Smooth muscle cell (in vitro differentiated cells): ENCODE results near the gene TPPP3. TPM values are rescaled to one million over a fixed set of nuclear protein-coding genes. Genes with fewer than 3 reads are reported as not detected.

ENCODE experiments used
- DNase-seq: peaks from one replicate; lab custom pipeline; 2025; ENCODE audit not compliant: unreplicated experiment; lab: John Stamatoyannopoulos, UW
- H2AFZ ChIP-seq: fragments of 200-600 bp; sonication (generic); 2 replicates; pipeline ENCODE4 v1.6.0; 2016; ENCODE audit warnings: antibody characterized with exemption, low read depth, mild to moderate bottlenecking
- H3F3A ChIP-seq: fragments of 200-600 bp; sonication (generic); 2 replicates; pipeline ENCODE4 v1.6.0; 2017; ENCODE audit warnings: antibody characterized with exemption, low read depth
- H3K27ac ChIP-seq: fragments of 200-600 bp; sonication (generic); 2 replicates; pipeline ENCODE4 v1.5.1; 2016; ENCODE audit warnings: low read depth, mild to moderate bottlenecking
- H3K27me3 ChIP-seq: fragments of 200-600 bp; sonication (generic); 2 replicates; pipeline ENCODE4 v1.6.1; 2016; ENCODE audit warnings: low read depth, mild to moderate bottlenecking
- H3K36me3 ChIP-seq: fragments of 200-600 bp; sonication (generic); 2 replicates; pipeline ENCODE4 v1.5.1; 2016; ENCODE audit warnings: low read depth
- H3K4me1 ChIP-seq: fragments of 200-600 bp; sonication (generic); 2 replicates; pipeline ENCODE4 v1.5.1; 2016; ENCODE audit warnings: low read depth
- H3K4me2 ChIP-seq: fragments of 200-600 bp; sonication (generic); 2 replicates; pipeline ENCODE4 v1.6.0; 2016; ENCODE audit warnings: mild to moderate bottlenecking
- H3K4me3 ChIP-seq: fragments of 200-600 bp; sonication (generic); 2 replicates; pipeline ENCODE4 v1.5.1; 2016; ENCODE audit warnings: mild to moderate bottlenecking
- H3K79me2 ChIP-seq: fragments of 200-600 bp; sonication (generic); 2 replicates; pipeline ENCODE4 v1.6.0; 2016; ENCODE audit warnings: low read depth, mild to moderate bottlenecking
- H3K9ac ChIP-seq: fragments of 200-600 bp; sonication (generic); 2 replicates; pipeline ENCODE4 v1.6.0; 2016; ENCODE audit warnings: low read depth
- H3K9me3 ChIP-seq: fragments of 200-600 bp; sonication (generic); replicated peaks from 2 replicates; pipeline ENCODE4 v1.5.1; 2016; ENCODE audit warnings: low read depth
- H4K20me1 ChIP-seq: fragments of 200-600 bp; sonication (generic); 2 replicates; pipeline ENCODE4 v1.6.0; 2016; ENCODE audit warnings: low read depth
- CTCF ChIP-seq: fragments of 200-600 bp; sonication (generic); IDR thresholded peaks from 2 replicates; pipeline ENCODE4 v1.5.1; 2017; ENCODE audit warnings: borderline replicate concordance, mild to moderate bottlenecking, antibody characterized with exemption; ENCODE audit not compliant: insufficient read depth, poor library complexity, severe bottlenecking
- WGBS: methylation state at CpG from one replicate; pipeline ENCODE4 v1.1.7; 2016; ENCODE audit warnings: low lambda C conversion rate; 5-methylcytosine and 5-hydroxymethylcytosine counted together
- polyA plus RNA-seq: library from polyadenylated mRNA; unstranded; fragments of >200 nt; fragmentation: Nextera tagmentation; extraction: Ambion mirVana; gene quantifications from 2 replicates; pipeline ENCODE4 v1.2.1, GENCODE V29; 2016
- total RNA-seq: library from RNA; depleted of rRNA; stranded (reverse); fragments of >200 nt; gene quantifications from 2 replicates; pipeline ENCODE4 v1.2.3, GENCODE V29; 2014

The TPPP3 gene
- total and polyA plus RNA-seq, 2 experiments from 2014 or later: 1.3 to 1.9 TPM

- H3F3A ChIP-seq: no peaks in the 10 kb centered on the region
- WGBS: 98% methylated on average over 17 of the region's 17 CpGs
- no peak for TF ChIP-seq CTCF
Measured at GRCh38 chr16:67441271-67441753, 48.0 kb upstream of the TPPP3 start.

GRCh38 chr16:67438824-67439393 is 45.6 kb upstream of the TPPP3 start:
- H3K79me2 ChIP-seq: no peaks in the 10 kb centered on the region
- H3K4me2 ChIP-seq: no peak overlapping the region
- H3K9me3 ChIP-seq: no peaks in the 10 kb centered on the region
- DNase-seq: no peak
- no peak overlapping the region for H3K4me3 ChIP-seq
- WGBS: 99% methylated on average over 19 of the region's 19 CpGs
- H3F3A ChIP-seq: no peaks in the 10 kb centered on the region
- H3K36me3 ChIP-seq: no peaks in the 10 kb centered on the region
- H3K27ac ChIP-seq: no peak overlapping the region
- no peaks in the 10 kb centered on the region for H3K4me1 ChIP-seq
- no peak overlapping the region for H2AFZ ChIP-seq
- H3K9ac ChIP-seq: no peak overlapping the region
- H3K27me3 ChIP-seq: no peaks in the 10 kb centered on the region
- TF ChIP-seq CTCF: no peak
- peaks cover 46% of the 10 kb centered on the region for H4K20me1 ChIP-seq

More at GRCh38 chr16:67441271-67441753, 48.0 kb upstream of the TPPP3 start:
- H3K4me1 ChIP-seq: no peaks in the 10 kb centered on the region
- no peaks in the 10 kb centered on the region for H3K27me3 ChIP-seq
- no peak overlapping the region for H3K9ac ChIP-seq
- H3K27ac ChIP-seq: no peak overlapping the region
- no peaks in the 10 kb centered on the region for H3K79me2 ChIP-seq
- H3K4me3 ChIP-seq: no peak overlapping the region
- H3K4me2 ChIP-seq: no peak overlapping the region
- H4K20me1 ChIP-seq: peaks cover 69% of the 10 kb centered on the region
- no peak overlapping the region for H2AFZ ChIP-seq
- no peaks in the 10 kb centered on the region for H3K36me3 ChIP-seq
- H3K9me3 ChIP-seq: no peaks in the 10 kb centered on the region
- DNase-seq: no peak

DNA sequence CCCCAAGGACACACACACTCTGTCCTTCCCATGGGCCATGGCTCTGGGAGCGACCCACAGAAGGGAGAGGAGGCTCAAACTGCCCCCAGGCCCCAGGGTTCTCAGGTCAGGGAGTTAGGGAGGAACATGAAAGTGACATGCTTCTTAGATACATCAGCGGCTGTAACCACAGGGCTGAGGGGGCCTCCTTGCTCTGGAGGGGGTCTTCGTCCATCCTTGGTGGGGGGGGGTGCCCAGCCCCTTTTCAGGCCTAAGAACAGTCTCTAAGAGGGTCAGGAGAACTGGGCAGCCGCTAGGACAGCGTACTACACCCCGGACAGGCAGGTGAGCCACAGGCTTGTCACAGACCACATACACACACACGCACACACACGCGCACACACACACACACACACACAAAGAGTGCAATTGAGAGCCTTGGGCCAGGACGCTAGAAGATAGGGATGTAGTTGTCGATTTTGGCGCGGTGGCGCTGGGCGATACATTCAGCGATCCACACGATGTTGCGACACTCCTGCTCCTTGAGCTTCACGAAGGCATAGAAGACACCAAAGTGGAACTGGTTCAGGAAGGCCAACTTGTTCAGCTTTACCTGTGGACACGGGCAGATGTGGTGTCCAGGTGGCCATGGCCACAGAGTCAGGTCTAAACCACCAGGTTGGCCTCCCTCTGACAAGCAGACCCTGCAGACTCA is 44.9 kb upstream of the TPPP3 start:
- H3K4me1 ChIP-seq: no peaks in the 10 kb centered on the region
- no peak overlapping the region for H2AFZ ChIP-seq
- no peak overlapping the region for H3K27ac ChIP-seq
- no peaks in the 10 kb centered on the region for H3K79me2 ChIP-seq
- 98% methylated on average over 20 of the region's 20 CpGs for WGBS
- H4K20me1 ChIP-seq: peaks cover 39% of the 10 kb centered on the region
- H3K4me2 ChIP-seq: no peak overlapping the region
- no peaks in the 10 kb centered on the region for H3F3A ChIP-seq
- H3K9me3 ChIP-seq: no peaks in the 10 kb centered on the region
- DNase-seq: no peak
- TF ChIP-seq CTCF: no peak
- H3K4me3 ChIP-seq: no peak overlapping the region
- H3K27me3 ChIP-seq: no peaks in the 10 kb centered on the region
- H3K36me3 ChIP-seq: no peaks in the 10 kb centered on the region
- H3K9ac ChIP-seq: no peak overlapping the region
